Activated CD4-positive, alpha-beta T cell treated with anti-CD3 and anti-CD28 coated beads for 4 hours (primary cell): ENCODE results near the gene HELZ.
"Not testable (repeated sequence)": the region's sequence is repeated elsewhere in the genome, so short reads cannot be mapped to it uniquely, and the experiment has no call there.

Experiments
- DNase-seq, 2 donors: peaks; one replicate each; pipeline ENCODE4 v3.0.0-alpha.2; 2020

HELZ gene

GRCh38 chr17:67183531-67183930, 61.5 kb downstream of the HELZ start:
- DNase-seq = no peak

- no peak for DNase-seq
Observed at GRCh38 chr17:67181825-67182224, 63.2 kb downstream of the HELZ start.

- DNase-seq = no peak
Observed at GRCh38 chr17:67180275-67180674, 64.7 kb downstream of the HELZ start.

GRCh38 chr17:67178555-67178954, 66.4 kb downstream of the HELZ start:
- no peak for DNase-seq

- DNase-seq = no peak
Observed at GRCh38 chr17:67177732-67178131, 67.3 kb downstream of the HELZ start.

DNA sequence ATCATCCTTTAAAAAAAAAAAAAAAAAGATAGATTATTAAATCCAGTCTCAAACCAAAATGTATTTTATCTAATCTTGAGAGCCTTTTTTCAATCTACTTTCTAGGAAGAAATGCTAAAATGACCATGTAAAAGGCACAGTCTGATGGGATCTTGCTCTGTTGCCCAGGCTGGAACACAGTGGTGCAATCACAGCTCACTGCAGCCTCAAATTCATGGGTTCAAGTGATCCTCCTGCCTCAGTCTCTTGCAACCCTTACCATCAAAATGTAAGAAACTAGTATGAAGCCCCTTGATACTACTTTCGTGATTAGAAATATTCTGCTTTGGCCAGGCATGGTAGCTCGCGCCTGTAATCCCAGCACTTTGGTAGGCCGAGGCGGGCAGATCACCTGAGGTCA, 70.8 kb downstream of the HELZ start:
- DNase-seq = no peak

GRCh38 chr17:67171560-67171959, 73.4 kb downstream of the HELZ start:
- no peak for DNase-seq

- DNase-seq = no peak
Observed at GRCh38 chr17:67168496-67168895, 76.5 kb downstream of the HELZ start.

DNA sequence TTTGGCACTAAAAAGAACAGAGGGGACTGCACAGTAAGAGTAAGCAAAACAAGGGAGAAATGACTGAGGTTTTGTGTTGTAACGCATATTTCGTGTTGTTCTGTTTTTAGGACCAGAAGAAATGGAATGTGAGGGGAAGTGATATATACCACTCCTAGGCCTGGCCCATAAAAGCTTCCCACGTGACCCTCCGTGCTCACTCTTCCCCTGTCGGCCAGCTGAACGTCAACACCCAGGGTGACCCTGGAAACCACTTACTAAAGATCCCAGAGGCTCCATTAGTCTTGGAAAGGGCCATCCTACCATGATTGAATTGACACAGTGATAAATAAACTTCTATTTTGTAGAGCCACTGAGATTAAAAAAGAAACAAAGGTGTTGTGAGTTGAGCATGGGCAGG, 79.8 kb downstream of the HELZ start:
- DNase-seq = no peak

- no peak for DNase-seq
Observed at GRCh38 chr17:67164302-67164701, 80.7 kb downstream of the HELZ start.

GRCh38 chr17:67162771-67163170, 82.2 kb downstream of the HELZ start:
- no peak for DNase-seq

GRCh38 chr17:67161573-67161972, 83.4 kb downstream of the HELZ start:
- no peak for DNase-seq

GRCh38 chr17:67160791-67161190, 84.2 kb downstream of the HELZ start:
- no peak for DNase-seq

DNA sequence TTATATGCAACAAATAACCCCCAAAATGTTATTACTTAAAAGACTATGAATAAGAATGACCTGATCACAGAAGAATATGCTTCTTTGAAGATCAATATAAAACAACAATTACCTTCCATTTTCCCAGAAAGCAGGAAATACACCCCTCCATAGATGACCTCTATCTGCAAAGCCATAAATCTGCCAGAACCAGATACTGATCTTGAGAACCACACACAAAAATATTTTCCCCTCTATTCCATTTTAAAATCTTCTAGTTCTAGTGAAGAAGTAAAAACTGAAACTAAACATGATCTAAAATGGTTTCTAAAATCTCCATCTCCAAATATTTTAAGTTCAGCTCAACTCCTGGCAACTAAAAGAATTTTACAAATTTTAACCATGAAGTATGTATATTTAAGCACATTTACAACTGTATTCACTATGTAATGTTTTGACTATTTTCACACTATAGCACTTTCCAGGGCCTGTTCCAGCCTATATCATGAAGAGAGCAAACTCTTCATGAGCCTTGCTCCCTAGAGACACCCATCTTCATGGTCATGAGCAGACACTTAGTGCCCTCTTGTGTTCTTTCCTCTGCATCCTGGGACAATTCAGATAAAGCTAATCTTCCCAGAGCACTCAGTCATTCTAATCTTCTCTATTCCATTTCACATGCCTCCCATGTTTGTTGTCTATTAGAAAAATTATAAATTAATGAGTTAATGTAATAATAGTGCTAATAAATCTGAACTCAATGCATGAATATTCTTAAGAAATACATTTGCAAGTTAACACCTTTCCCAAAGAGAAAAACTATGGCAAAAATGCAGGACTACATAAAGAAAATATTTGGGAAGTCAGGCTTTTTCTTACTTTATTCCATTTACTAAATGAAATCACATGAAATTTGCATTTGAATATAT, 87.0 kb downstream of the HELZ start:
- DNase-seq = no peak

- no peak for DNase-seq
Observed at GRCh38 chr17:67156269-67157199, 88.5 kb downstream of the HELZ start.

DNA sequence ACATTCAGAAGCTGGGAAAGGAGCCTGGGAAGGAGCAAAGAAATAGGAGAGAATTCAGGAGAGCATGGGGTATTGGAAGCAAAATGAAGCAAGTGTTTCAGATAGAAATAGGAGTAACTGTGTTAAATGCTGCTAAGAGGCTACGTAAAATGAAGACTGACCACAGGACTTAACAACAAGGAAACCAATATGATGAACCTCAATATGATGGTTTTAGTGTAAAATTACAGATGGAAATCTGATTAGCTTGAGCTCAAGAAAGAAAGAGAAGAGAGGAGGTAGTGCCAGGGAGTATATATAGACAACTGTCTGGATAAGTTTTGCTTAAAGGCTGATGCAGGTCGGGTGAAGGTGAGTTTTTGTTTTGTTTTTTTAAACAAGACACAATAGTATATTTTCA, 92.2 kb downstream of the HELZ start:
- no peak for DNase-seq

DNA sequence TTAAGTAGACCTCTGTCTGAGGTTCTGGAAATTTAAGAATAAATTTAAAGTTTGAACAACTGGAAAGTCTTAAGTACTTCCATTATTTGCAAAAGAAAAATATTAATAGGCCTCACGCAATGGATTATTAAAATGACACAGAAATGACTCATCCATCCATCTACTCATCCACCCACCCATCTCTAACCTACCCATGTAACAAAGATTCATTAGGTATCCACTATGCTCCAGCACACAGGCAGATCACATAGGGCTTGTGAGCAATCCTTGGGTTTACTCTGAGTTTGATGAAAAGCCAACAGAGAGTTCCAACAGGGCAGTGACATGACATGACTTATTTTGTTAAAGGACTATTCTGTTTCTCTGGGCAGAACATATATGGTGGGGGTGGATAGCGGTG, 93.3 kb downstream of the HELZ start:
- DNase-seq = no peak

DNA sequence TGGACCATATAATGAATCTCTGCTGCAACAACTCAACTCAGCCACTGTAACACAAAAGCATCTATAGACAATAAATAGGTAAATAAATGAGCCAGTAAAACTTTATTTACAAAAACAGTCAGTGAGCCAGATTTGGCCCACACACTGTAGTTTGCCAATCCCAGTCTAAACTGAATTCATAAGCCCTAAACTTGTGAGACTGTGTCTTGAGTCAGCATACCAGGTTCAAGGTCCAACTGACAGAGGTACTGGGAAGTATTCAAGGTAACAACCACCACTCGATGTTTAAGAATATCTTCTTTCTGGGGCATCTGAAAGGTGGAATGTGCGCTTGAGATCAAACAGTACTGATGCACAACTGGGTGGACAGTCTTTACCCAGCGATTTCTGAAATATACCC, 94.2 kb downstream of the HELZ start:
- no peak for DNase-seq

- no peak for DNase-seq
Observed at GRCh38 chr17:67148352-67148751, 96.6 kb downstream of the HELZ start.

- DNase-seq = no peak
Observed at GRCh38 chr17:67145183-67145805, 99.7 kb downstream of the HELZ start.

DNA sequence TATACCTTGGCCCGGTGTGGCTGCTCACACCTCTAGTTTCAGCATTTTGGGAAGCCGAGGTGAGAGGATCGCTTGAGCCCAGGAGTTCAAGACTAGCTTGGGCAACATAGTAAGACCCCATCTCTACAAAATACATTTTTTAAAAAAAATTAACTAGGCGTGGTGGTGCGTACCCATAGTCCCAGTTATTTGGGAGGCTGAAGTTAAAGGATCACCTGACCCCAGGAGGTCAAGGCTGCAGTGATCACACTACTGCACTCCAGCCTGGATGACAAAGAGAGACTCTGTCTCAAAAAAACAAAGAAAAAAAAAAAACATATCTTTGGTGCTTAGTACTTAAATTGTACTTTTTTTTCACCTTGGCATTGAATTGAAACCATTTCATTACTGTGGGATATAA, 101.7 kb downstream of the HELZ start:
- DNase-seq = no peak

- DNase-seq = not testable (repeated sequence)
Observed at GRCh38 chr17:67142030-67142429, 103.0 kb downstream of the HELZ start.
